Activated CD4-positive, alpha-beta T cell treated with anti-CD3 and anti-CD28 coated beads, Interleukin-2, Interleukin-4, amounts not matched to agents 100 ng/mL and 50 ng/mL, durations not matched to agents 16 hours and 8 hours (primary cell): ENCODE measurements around the gene RHOB.
"Not testable (repeated sequence)": the region's sequence is repeated elsewhere in the genome, so short reads cannot be mapped to it uniquely, and the experiment has no call there.

ENCODE experiments used
- DNase-seq: peaks from one replicate; pipeline ENCODE4 v3.0.0-alpha.2; 2020; ENCODE audit warnings: low spot score

Gene RHOB

DNA sequence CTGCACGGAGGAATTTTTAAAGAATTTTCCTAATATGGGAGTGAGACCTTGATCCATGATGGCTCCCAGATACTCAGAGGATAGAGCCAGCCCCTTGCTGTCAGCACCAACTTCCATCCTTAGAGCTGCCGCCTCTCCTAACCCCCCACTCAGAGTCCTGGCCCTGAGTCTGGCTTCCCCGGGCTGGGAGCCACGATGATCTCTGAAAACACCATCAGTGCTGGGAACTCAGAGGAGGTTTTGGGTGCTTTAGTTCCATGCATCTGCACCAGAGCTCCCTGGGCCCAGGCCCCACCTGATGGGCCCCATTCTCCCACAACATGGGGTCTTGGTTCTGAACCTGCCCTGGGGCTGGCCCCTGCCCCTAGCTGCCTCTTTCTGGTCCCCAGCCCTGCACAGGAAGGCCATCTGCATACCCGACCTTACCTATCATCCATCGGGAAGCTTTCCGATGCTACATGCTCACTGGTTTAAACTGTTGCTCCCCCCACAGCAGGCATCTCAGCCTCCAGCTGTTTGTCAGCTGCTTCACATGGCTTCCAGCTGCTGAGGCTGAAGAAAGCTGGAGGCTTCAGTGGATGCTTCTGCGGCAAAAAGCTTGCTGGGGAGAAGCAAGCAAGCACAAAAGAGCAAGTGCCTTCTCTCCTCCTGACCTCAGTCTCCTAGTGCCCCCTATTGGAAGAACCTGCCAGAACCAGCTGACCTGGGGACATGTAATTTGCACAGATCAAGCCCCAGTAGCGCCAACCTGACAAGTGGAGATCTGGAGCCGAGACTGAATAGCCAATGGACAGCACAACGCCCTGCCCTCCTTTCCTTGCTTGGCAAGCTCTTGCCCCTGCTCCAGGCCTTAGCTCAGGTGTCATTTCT lies 24.2 kb upstream of the RHOB start:
- DNase-seq: peak; percentile 36

- no peak for DNase-seq
Measured at GRCh38 chr2:20423359-20423758, 23.5 kb upstream of the RHOB start.

DNA sequence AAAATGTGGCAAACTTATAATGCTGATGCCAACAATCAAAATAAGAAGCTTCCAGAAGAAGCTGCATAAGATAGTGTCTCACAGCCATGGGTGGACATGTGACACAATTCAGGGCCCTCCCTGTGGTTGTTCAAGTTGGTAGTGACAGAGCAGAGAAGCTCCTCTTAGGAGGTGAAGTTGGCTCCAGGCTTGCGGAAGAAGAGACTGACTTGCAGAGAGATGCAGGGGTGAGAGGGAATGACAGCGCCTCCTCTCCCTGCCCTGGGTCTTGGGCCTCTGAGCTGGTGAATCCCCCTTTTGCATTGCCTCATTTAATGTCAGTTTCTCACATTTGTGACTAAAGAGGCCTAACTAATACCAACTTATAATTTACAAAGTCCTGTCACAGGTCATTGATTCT lies 23.0 kb upstream of the RHOB start:
- no peak for DNase-seq

DNA sequence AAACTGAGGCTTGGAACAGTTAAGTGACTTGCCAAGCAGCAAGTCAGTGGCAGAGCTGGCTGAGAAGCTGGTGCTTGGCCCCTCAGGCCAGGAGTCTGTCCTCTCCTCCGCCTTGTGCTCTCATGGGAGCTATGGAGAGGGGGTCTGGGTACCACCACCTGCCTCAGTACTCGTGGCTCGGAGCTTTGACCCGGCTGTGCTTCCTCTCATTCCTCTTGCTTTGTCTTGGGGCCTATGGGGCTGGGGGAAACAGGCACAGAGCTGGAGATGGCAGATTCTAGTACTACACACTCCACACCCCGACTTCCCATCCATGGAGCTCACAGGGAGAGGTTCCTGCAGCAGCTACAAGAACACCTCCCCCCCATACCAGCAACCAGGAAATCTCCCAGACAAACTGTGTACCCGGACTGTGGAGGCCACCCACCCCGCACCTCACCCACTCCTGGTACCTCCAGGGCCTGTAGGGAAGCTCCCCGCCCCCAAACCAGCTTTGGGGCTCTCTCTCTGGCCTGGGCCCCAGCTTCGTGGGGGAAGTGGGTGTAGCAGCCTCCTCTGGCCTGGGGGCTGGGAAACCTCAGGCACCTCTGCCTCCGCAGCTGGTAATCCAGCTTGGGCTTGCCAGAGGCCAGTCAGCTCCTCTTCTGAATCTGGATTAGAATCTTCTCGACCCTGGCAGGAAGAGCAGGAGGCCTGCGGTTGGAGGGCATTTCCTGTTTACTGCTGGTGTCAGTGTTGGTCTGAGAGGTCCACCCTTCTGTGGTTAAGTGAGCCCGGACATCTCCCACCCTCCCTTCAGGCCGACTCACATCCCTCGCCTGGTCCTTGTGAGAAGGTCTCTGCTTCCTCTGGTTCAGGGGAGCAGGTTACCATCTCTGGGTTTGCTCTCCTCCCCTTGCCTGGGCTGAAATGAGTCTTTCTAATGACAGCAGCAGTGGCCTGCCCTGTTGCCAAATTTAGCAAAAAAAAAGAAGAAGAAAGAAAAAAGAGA lies 22.3 kb upstream of the RHOB start:
- peak; percentile 38 for DNase-seq

DNA sequence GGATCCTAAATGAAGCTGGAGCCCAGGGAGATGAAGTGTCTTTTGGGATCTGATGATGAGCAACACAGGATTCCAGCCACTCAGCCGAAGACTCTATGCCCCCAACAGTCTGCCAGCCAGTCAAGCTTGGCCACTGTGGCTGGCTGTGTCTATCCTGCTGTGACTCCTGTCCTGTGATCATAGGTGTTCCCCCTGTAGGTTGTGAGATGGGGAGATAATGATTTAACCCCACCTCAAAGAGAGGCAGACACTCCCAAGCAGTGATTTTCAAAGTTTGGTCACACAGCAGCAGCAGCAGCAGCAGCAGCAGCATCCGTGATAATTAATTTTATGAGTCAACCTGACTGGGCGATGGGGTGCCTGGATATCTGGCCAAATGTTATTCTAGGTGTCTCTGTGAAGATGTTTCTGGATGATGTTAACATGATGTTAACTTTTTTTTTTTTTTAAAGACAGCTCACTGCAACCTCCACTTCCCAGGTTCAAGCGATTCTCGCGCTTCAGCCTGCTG lies 21.4 kb upstream of the RHOB start:
- no peak for DNase-seq

- DNase-seq: no peak
Measured at GRCh38 chr2:20425884-20426283, 21.0 kb upstream of the RHOB start.

DNA sequence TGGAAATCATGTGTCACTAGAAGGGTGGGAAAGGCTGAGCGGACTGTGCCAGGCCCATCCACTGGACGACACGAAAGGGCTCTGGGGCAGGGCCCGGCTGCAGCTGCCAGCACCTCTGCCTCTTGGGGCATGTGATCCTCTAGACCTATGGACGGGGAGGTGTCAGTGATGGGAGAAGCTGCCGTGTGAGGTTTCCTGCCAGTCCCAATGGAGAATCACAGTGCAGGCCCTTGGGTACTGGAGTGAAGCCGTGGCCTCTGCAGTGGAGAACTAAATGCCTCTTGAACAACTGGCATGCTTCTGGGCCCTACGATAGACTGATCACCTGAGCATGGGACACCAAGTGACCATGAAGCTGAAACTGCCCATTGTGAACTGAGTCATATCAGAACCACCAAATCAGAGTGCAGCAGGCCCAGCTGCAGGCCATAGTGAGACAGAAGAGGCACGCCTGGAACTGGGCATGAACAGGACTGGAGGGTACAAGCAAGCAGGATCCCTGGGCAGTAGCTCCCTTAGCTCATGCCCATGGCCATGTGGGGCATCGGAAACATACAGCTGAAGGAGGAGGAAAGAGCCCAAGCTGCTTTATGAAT lies 18.8 kb upstream of the RHOB start:
- DNase-seq: no peak

- no peak for DNase-seq
Measured at GRCh38 chr2:20428717-20429490, 18.0 kb upstream of the RHOB start.

DNA sequence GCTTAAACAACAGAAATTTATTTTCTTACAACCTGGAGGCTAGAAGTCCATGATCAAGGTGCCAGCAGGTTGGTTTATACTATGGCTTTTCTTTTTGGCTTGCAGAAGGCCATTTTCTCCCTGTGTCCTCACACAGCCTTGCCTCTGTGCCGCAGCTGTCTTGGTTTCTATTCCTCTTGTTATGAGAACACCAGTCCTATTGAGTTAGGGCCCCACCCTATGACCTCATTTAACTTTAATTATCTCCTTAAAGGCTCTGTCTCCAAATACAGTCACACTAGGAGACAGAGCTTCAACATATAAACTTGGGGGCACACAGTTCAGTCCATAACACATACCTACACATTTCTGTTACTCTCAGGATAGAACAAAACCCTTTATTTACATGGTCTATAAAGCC lies 17.3 kb upstream of the RHOB start:
- no peak for DNase-seq

DNA sequence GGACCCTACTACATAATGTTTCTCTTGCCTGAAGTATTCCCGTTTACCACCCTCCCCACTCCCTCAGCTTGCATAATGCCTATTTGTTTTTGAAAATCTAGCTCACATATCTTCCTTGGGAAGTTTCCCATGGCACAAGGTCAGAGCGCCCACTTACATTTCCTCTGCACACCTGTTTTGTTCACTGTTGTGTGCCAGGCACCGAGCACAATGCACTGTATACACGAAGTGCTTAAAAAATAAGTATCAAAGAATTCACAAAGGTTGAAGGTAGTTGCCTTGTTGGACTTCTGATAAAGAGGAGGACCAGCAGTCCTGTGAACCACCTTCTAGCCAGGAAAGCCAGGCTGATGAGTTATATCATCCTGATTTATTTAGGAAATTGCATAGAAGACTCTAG lies 16.8 kb upstream of the RHOB start:
- no peak for DNase-seq

GRCh38 chr2:20430461-20431300 lies 16.2 kb upstream of the RHOB start:
- DNase-seq: peak; percentile 75

- no peak for DNase-seq
Measured at GRCh38 chr2:20431301-20431698, 15.6 kb upstream of the RHOB start.

DNA sequence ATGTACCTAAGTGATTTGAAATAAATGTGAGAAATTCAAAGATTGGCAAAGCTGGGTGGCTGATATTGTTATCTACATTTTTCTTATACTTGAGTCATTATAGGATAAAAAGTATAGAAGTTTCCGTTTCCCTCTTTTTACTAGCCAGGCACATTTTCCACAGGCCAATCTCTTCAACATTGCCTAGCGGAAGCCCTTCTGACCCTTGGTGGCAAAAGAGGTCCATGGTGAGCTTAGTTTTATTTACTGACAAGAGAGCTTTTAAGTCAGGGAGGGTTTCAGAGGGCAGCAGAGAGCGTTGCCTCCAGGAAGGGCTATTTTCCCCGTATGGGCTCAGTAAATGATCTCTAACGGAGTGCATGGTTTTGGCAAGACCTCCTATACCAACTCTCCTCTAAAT lies 15.1 kb upstream of the RHOB start:
- DNase-seq: no peak

GRCh38 chr2:20432714-20433113 lies 14.2 kb upstream of the RHOB start:
- no peak for DNase-seq

DNA sequence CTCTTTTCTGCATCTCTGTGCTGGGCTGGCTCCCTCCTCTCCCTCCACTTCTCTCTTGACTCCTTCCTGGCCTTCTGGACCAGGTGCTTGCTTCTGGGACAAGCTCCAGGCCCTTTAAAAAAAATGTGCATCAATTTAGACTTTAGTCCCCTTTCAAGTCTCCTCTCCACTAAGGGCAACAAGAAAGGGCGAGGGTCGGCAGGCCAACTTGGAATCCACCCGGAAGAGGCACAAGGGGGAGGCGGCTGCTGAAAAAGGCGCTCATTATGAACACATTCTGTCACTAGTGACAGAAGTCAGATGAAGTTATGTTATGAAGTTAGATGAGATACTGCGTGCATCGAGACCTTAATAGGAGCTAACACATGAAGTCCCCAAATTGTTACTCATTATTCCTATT lies 13.6 kb upstream of the RHOB start:
- no peak for DNase-seq

GRCh38 chr2:20433946-20434553 lies 12.8 kb upstream of the RHOB start:
- DNase-seq: no peak

DNA sequence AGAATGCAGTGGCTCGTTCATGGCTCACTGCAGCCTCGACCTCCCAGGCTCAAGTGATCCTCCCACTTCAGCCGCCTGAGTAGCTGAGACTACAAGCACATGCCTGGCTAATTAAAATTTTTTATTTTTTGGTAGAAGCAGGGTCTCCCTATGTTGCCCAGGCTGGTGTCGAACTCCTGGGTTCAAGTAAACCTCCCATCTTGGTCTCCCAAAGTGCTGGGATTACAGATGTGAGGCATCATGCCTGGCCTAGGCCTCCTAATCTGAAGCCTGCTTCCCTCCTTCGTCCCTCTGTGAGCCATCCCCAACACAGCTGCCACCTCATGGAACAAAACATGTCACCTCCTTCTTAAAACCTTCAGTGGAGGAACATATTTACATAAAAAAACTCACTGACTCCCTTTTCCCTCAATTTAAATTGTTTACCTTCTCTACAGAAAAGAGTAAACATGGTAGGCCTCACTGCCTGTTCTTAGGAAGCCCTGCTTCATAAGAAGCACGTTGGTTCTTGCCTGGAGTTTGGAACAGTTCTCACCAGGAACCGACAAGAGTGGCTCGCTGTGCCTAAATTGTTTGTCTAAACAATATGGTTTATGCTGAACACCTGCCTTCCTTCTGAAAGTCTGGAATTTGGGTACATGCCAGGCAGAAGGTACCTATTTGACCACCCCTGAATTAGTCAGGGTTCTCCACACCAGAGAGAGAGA lies 12.1 kb upstream of the RHOB start:
- DNase-seq: no peak

DNA sequence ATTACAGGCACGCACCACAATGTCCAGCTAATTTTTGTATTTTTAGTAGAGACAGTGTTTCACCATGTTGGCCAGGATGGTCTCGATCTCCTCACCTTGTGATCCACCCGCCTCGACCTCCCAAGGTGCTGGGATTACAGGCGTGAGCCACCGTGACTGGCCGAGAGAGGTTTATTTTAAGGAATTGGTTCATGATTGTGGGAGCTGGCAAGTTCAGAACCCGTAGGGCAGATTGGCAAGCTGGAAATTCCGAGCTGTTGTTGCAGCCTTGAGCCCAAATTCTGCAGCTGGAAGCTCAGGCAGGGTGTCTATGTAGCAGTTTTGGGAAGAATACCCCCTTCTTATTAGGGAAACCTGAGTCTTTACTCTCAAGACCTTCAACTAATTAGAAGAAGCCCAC lies 11.4 kb upstream of the RHOB start:
- not testable (repeated sequence) for DNase-seq

DNA sequence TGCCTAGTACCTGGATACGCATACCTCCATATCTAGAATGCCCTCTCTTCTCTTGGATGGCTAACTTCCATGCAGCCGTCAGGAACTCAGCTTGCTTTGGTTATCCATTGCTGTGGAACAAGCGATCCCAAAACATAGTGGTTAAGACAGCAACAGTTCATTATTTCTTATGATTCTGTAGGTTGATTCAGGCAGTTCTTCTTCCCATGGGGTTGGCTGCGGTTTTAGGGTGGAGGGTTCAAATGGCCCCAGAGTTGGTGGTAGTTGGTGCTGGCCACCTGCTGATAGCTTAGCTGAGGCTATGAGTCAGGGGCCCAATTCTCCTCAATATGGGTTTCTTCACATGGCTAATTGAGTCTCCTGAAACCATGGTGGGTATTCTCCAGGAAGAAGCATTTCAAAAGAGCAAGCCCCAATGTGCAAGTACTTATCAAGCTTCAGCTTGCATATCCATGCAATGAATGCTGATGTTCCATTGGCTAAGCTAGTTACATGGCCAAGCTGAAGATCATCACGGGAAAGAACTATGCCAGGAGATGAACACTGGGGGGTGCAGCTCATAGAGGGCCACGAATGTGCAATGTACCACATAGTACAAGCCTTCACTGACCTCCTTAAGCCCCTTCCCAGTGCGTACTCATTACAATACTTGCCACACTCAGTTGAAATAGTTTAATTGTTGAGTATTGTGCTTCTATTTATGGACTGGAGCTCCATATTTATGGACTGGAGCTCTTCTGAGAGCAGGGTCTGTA lies 10.0 kb upstream of the RHOB start:
- DNase-seq: no peak
